HEK293 (cell line): ENCODE measurements around the gene FCRL1.

Experiments used
- CTCF ChIA-PET: fragments of 350-600 bp; formaldehyde crosslinking; extraction: SDS; loops from one replicate; lab custom pipeline; 2021; ENCODE audit warnings: antibody characterized with exemption; lab: Yijun Ruan, JAX
- POLR2A ChIA-PET: fragments of 300-600 bp; formaldehyde crosslinking; extraction: SDS; loops from one replicate; lab custom pipeline; 2020; ENCODE audit warnings: antibody characterized with exemption, inconsistent platforms; lab: Yijun Ruan, JAX
- H3K27ac ChIP-seq: fragments of 200-500 bp; sonication (Bioruptor generic); 2 replicates; pipeline ENCODE4 v1.5.1; 2014; ENCODE audit warnings: low read depth, low read length, control low read depth, inconsistent platforms; ENCODE audit errors: extremely low read depth
- H3K36me3 ChIP-seq, 2 experiments: fragments of 200-500 bp in 1 of 2; sonication (Bioruptor generic) in 1 of 2; 1 replicate in 1 of 2; 2 replicates in 1 of 2; pipeline ENCODE4 v1.5.1; 2014 to 2017; ENCODE audit warnings: inconsistent platforms in 2 of 2, low read length in 2 of 2; ENCODE audit not compliant: control insufficient read depth in 2 of 2, insufficient read depth in 1 of 2
- H3K4me1 ChIP-seq: fragments of 200-500 bp; sonication (Bioruptor generic); 2 replicates; pipeline ENCODE4 v1.5.1; 2014; ENCODE audit warnings: mild to moderate bottlenecking, low read length, inconsistent platforms; ENCODE audit not compliant: control insufficient read depth, insufficient read depth
- H3K4me3 ChIP-seq: 2 replicates; pipeline ENCODE4 v1.5.1; 2011; ENCODE audit warnings: low read depth, mild to moderate bottlenecking, control low read depth, low read length, moderate library complexity
- H3K9me3 ChIP-seq: fragments of 200-500 bp; sonication (Bioruptor generic); 2 replicates; pipeline ENCODE4 v1.5.1; 2014; ENCODE audit warnings: low read depth, low read length, inconsistent platforms; ENCODE audit not compliant: control insufficient read depth, insufficient read depth
- GLIS2 ChIP-seq: fragments of 450-650 bp; formaldehyde crosslinking; IDR thresholded peaks from 2 replicates; pipeline ENCODE4 v1.5.1; 2016; ENCODE audit warnings: missing biosample characterization, missing genetic modification characterization
- IKZF3 ChIP-seq: fragments of 450-650 bp; IDR thresholded peaks from 2 replicates; pipeline ENCODE4 v1.5.0; 2018; ENCODE audit warnings: missing biosample characterization, mild to moderate bottlenecking, missing genetic modification characterization, moderate library complexity
- SP3 ChIP-seq: fragments of 450-650 bp; formaldehyde crosslinking; IDR thresholded peaks from 2 replicates; pipeline ENCODE4 v1.5.1; 2016; ENCODE audit warnings: missing biosample characterization, missing genetic modification characterization
- ZBTB26 ChIP-seq: fragments of 450-650 bp; formaldehyde crosslinking; optimal IDR thresholded peaks from 2 replicates; pipeline ENCODE3; 2016; ENCODE audit warnings: missing biosample characterization, mild to moderate bottlenecking, missing genetic modification characterization
- ZBTB6 ChIP-seq: fragments of 450-650 bp; formaldehyde crosslinking; IDR thresholded peaks from 2 replicates; pipeline ENCODE4 v1.5.1; 2017; ENCODE audit warnings: missing biosample characterization, missing genetic modification characterization
- ZNF16 ChIP-seq: fragments of 450-650 bp; formaldehyde crosslinking; IDR thresholded peaks from 2 replicates; pipeline ENCODE4 v1.5.1; 2016; ENCODE audit warnings: low read depth, missing biosample characterization, missing genetic modification characterization
- ZNF169 ChIP-seq: fragments of 450-650 bp; formaldehyde crosslinking; IDR thresholded peaks from 2 replicates; pipeline ENCODE4 v1.5.1; 2016; ENCODE audit warnings: missing biosample characterization, missing genetic modification characterization
- ZNF174 ChIP-seq: fragments of 450-650 bp; formaldehyde crosslinking; IDR thresholded peaks from 2 replicates; pipeline ENCODE4 v1.5.0; 2017; ENCODE audit warnings: missing biosample characterization, mild to moderate bottlenecking, missing genetic modification characterization
- ZNF239 ChIP-seq: fragments of 450-650 bp; formaldehyde crosslinking; IDR thresholded peaks from 2 replicates; pipeline ENCODE4 v1.5.1; 2016; ENCODE audit warnings: missing biosample characterization, missing genetic modification characterization
- ZNF37A ChIP-seq: fragments of 450-650 bp; IDR thresholded peaks from 2 replicates; pipeline ENCODE4 v1.5.1; 2018; ENCODE audit warnings: missing biosample characterization, missing genetic modification characterization
- ZNF423 ChIP-seq: fragments of 450-650 bp; formaldehyde crosslinking; IDR thresholded peaks from 2 replicates; pipeline ENCODE4 v1.5.1; 2016; ENCODE audit warnings: missing biosample characterization, missing genetic modification characterization
- ZNF426 ChIP-seq: fragments of 450-650 bp; formaldehyde crosslinking; IDR thresholded peaks from 2 replicates; pipeline ENCODE4 v1.5.1; 2017; ENCODE audit warnings: missing biosample characterization, missing genetic modification characterization, mild to moderate bottlenecking, inconsistent platforms, moderate library complexity
- ZNF433 ChIP-seq: fragments of 450-650 bp; formaldehyde crosslinking; IDR thresholded peaks from 2 replicates; pipeline ENCODE4 v1.5.1; 2016; ENCODE audit warnings: missing biosample characterization, missing genetic modification characterization, low read depth
- ZNF513 ChIP-seq: fragments of 450-650 bp; IDR thresholded peaks from 2 replicates; pipeline ENCODE4 v1.5.1; 2018; ENCODE audit warnings: missing biosample characterization, missing genetic modification characterization
- ZNF530 ChIP-seq: fragments of 450-650 bp; formaldehyde crosslinking; IDR thresholded peaks from 2 replicates; pipeline ENCODE4 v1.5.1; 2016; ENCODE audit warnings: low read depth, missing biosample characterization, missing genetic modification characterization
- ZNF623 ChIP-seq: fragments of 450-650 bp; formaldehyde crosslinking; IDR thresholded peaks from 2 replicates; pipeline ENCODE4 v1.5.1; 2016; ENCODE audit warnings: missing biosample characterization, missing genetic modification characterization
- TF ChIP-seq, protein P1 (sequence below): fragments of 450-650 bp; formaldehyde crosslinking; IDR thresholded peaks from 2 replicates; pipeline ENCODE4 v1.5.1; 2016; ENCODE audit warnings: missing biosample characterization, missing genetic modification characterization
- TF ChIP-seq, protein P2 (sequence below): fragments of 450-650 bp; formaldehyde crosslinking; IDR thresholded peaks from 2 replicates; pipeline ENCODE4 v1.5.1; 2016; ENCODE audit warnings: missing biosample characterization, missing genetic modification characterization
- TF ChIP-seq, protein P3 (sequence below): fragments of 450-650 bp; formaldehyde crosslinking; IDR thresholded peaks from 2 replicates; pipeline ENCODE4 v1.5.1; 2016; ENCODE audit warnings: missing biosample characterization, missing genetic modification characterization
- TF ChIP-seq, protein P4 (sequence below): fragments of 450-650 bp; formaldehyde crosslinking; IDR thresholded peaks from 2 replicates; pipeline ENCODE4 v1.5.1; 2016; ENCODE audit warnings: missing biosample characterization, missing genetic modification characterization
- TF ChIP-seq, protein P5 (sequence below): fragments of 450-650 bp; formaldehyde crosslinking; IDR thresholded peaks from 2 replicates; pipeline ENCODE4 v1.5.1; 2016; ENCODE audit warnings: missing biosample characterization, missing genetic modification characterization, borderline replicate concordance
- TF ChIP-seq, protein P6 (sequence below): fragments of 450-650 bp; formaldehyde crosslinking; IDR thresholded peaks from 2 replicates; pipeline ENCODE4 v1.5.0; 2017; ENCODE audit warnings: missing biosample characterization, missing genetic modification characterization, borderline replicate concordance

The FCRL1 gene

GRCh38 chr1:157819215-157819614 lies 705 bp downstream of the FCRL1 start (continued):
- TF ChIP-seq ZNF174 (tag by site-specific recombination) (no peak), ZNF426 (no peak), ZNF37A (tag by site-specific recombination) (no peak), GLIS2 (tag by site-specific recombination) (no peak), ZNF530 (tag by site-specific recombination) (no peak), ZBTB26 (tag by site-specific recombination) (no peak)
- TF ChIP-seq, protein P1, sequence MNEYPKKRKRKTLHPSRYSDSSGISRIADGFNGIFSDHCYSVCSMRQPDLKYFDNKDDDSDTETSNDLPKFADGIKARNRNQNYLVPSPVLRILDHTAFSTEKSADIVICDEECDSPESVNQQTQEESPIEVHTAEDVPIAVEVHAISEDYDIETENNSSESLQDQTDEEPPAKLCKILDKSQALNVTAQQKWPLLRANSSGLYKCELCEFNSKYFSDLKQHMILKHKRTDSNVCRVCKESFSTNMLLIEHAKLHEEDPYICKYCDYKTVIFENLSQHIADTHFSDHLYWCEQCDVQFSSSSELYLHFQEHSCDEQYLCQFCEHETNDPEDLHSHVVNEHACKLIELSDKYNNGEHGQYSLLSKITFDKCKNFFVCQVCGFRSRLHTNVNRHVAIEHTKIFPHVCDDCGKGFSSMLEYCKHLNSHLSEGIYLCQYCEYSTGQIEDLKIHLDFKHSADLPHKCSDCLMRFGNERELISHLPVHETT = no peak
- TF ChIP-seq, protein P2, sequence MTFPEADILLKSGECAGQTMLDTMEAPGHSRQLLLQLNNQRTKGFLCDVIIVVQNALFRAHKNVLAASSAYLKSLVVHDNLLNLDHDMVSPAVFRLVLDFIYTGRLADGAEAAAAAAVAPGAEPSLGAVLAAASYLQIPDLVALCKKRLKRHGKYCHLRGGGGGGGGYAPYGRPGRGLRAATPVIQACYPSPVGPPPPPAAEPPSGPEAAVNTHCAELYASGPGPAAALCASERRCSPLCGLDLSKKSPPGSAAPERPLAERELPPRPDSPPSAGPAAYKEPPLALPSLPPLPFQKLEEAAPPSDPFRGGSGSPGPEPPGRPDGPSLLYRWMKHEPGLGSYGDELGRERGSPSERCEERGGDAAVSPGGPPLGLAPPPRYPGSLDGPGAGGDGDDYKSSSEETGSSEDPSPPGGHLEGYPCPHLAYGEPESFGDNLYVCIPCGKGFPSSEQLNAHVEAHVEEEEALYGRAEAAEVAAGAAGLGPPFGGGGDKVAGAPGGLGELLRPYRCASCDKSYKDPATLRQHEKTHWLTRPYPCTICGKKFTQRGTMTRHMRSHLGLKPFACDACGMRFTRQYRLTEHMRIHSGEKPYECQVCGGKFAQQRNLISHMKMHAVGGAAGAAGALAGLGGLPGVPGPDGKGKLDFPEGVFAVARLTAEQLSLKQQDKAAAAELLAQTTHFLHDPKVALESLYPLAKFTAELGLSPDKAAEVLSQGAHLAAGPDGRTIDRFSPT (tag by site-specific recombination) = no peak

- ChIA-PET CTCF (interaction anchor here (0.9 to 1.1 kb wide), 2 partner anchors 13 to 16 kb away, joined by 3 to 4 read pairs; no protein-coding TSS in a partner anchor), POLR2A (no interaction called here)
- no peak overlapping the region for H3K27ac ChIP-seq
- H3K4me3 ChIP-seq = no peak overlapping the region
- no peaks in the 10 kb centered on the region for H3K4me1 ChIP-seq
- no peaks in the 10 kb centered on the region for H3K36me3 ChIP-seq
- H3K9me3 ChIP-seq = no peaks in the 10 kb centered on the region
- TF ChIP-seq, protein P3, sequence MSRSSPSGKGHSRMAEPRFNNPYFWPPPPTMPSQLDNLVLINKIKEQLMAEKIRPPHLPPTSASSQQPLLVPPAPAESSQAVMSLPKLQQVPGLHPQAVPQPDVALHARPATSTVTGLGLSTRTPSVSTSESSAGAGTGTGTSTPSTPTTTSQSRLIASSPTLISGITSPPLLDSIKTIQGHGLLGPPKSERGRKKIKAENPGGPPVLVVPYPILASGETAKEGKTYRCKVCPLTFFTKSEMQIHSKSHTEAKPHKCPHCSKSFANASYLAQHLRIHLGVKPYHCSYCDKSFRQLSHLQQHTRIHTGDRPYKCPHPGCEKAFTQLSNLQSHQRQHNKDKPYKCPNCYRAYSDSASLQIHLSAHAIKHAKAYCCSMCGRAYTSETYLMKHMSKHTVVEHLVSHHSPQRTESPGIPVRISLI (tag by site-specific recombination) = no peak
- TF ChIP-seq ZNF433 (tag by site-specific recombination) (no peak), ZBTB6 (no peak), SP3 (tag by site-specific recombination) (no peak), ZNF16 (no peak), ZNF169 (tag by site-specific recombination) (no peak), IKZF3 (no peak), ZNF513 (tag by site-specific recombination) (no peak), ZNF239 (no peak), ZNF623 (tag by site-specific recombination) (no peak), ZNF423 (no peak)
- TF ChIP-seq, protein P4, sequence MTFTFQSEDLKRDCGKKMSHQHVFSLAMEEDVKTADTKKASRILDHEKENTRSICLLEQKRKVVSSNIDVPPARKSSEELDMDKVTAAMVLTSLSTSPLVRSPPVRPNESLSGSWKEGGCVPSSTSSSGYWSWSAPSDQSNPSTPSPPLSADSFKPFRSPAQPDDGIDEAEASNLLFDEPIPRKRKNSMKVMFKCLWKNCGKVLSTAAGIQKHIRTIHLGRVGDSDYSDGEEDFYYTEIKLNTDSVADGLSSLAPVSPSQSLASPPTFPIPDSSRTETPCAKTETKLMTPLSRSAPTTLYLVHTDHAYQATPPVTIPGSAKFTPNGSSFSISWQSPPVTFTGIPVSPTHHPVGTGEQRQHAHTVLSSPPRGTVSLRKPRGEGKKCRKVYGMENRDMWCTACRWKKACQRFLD (tag by site-specific recombination) = no peak
- TF ChIP-seq, protein P5, sequence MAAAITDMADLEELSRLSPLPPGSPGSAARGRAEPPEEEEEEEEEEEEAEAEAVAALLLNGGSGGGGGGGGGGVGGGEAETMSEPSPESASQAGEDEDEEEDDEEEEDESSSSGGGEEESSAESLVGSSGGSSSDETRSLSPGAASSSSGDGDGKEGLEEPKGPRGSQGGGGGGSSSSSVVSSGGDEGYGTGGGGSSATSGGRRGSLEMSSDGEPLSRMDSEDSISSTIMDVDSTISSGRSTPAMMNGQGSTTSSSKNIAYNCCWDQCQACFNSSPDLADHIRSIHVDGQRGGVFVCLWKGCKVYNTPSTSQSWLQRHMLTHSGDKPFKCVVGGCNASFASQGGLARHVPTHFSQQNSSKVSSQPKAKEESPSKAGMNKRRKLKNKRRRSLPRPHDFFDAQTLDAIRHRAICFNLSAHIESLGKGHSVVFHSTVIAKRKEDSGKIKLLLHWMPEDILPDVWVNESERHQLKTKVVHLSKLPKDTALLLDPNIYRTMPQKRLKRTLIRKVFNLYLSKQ (tag by site-specific recombination) = no peak
- TF ChIP-seq, protein P6, sequence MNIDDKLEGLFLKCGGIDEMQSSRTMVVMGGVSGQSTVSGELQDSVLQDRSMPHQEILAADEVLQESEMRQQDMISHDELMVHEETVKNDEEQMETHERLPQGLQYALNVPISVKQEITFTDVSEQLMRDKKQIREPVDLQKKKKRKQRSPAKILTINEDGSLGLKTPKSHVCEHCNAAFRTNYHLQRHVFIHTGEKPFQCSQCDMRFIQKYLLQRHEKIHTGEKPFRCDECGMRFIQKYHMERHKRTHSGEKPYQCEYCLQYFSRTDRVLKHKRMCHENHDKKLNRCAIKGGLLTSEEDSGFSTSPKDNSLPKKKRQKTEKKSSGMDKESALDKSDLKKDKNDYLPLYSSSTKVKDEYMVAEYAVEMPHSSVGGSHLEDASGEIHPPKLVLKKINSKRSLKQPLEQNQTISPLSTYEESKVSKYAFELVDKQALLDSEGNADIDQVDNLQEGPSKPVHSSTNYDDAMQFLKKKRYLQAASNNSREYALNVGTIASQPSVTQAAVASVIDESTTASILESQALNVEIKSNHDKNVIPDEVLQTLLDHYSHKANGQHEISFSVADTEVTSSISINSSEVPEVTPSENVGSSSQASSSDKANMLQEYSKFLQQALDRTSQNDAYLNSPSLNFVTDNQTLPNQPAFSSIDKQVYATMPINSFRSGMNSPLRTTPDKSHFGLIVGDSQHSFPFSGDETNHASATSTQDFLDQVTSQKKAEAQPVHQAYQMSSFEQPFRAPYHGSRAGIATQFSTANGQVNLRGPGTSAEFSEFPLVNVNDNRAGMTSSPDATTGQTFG (tag by site-specific recombination) = no peak
Measured at GRCh38 chr1:157813269-157813668, 6.7 kb downstream of the FCRL1 start.
